GM12878 (cell line): ENCODE data around the gene EIF1. TPM values are rescaled to one million over a fixed set of nuclear protein-coding genes. Genes with fewer than 3 reads are reported as not detected.

ENCODE experiments used
- BCLAF1 ChIP-seq: fragments of 450-650 bp; IDR thresholded peaks from 2 replicates; pipeline ENCODE4 v1.6.1; 2017; ENCODE audit warnings: antibody characterized with exemption, mild to moderate bottlenecking, moderate library complexity
- BRCA1 ChIP-seq: IDR thresholded peaks from 2 replicates; pipeline ENCODE4 v1.6.1; 2011; ENCODE audit warnings: low read depth, low read length, improper control_type of control experiment
- CEBPZ ChIP-seq: fragments of 150-350 bp; IDR thresholded peaks from 2 replicates; pipeline ENCODE4 v1.6.1; 2016; ENCODE audit warnings: low read depth, low read length
- CTCF ChIP-seq, 3 experiments: IDR thresholded peaks in 2 of 3; conservative IDR thresholded peaks in 1 of 3; 2 replicates each; pipeline ENCODE4 v1.5.1; 2011; ENCODE audit warnings: low read depth in 3 of 3, low read length in 3 of 3, mild to moderate bottlenecking in 3 of 3, control low read depth in 2 of 3, moderate library complexity in 2 of 3, inconsistent platforms in 1 of 3, mixed read lengths in 1 of 3; ENCODE audit not compliant: control insufficient read depth in 2 of 3, insufficient read depth in 1 of 3; ENCODE audit errors: extremely low read depth in 1 of 3
- MLLT1 ChIP-seq: fragments of 450-650 bp; IDR thresholded peaks from 2 replicates; pipeline ENCODE4 v1.6.1; 2016; ENCODE audit warnings: mild to moderate bottlenecking
- NRF1 ChIP-seq: conservative IDR thresholded peaks from 2 replicates; pipeline ENCODE4 v1.6.1; 2011; ENCODE audit warnings: mild to moderate bottlenecking, low read depth, low read length, improper control_type of control experiment
- RCOR1 ChIP-seq: conservative IDR thresholded peaks from 2 replicates; pipeline ENCODE4 v1.6.1; 2012; ENCODE audit warnings: low read depth, low read length, improper control_type of control experiment
- SIN3A ChIP-seq: IDR thresholded peaks from 2 replicates; pipeline ENCODE4 v1.6.1; 2012; ENCODE audit warnings: low read depth, low read length, improper control_type of control experiment
- SMC3 ChIP-seq: IDR thresholded peaks from 2 replicates; pipeline ENCODE4 v1.6.1; 2011; ENCODE audit warnings: low read length, improper control_type of control experiment, borderline replicate concordance
- SPI1 ChIP-seq: IDR thresholded peaks from 2 replicates; pipeline ENCODE4 v1.6.1; 2011; ENCODE audit warnings: low read depth, mild to moderate bottlenecking, low read length, moderate library complexity, borderline replicate concordance; ENCODE audit not compliant: insufficient read depth
- SREBF1 ChIP-seq: IDR thresholded peaks from 2 replicates; pipeline ENCODE4 v1.6.1; 2012; ENCODE audit warnings: mild to moderate bottlenecking, low read length
- STAT3 ChIP-seq: IDR thresholded peaks from 2 replicates; pipeline ENCODE4 v1.6.1; 2011; ENCODE audit warnings: low read depth, low read length, improper control_type of control experiment
- YY1 ChIP-seq: IDR thresholded peaks from 2 replicates; pipeline ENCODE4 v1.6.1; 2011; ENCODE audit warnings: low read depth, mild to moderate bottlenecking, low read length
- ZBTB33 ChIP-seq: fragments of 450-650 bp; IDR thresholded peaks from 2 replicates; pipeline ENCODE4 v1.6.1; 2017; ENCODE audit warnings: mild to moderate bottlenecking
- ZNF622 ChIP-seq: fragments of 450-650 bp; IDR thresholded peaks from 2 replicates; pipeline ENCODE4 v1.6.1; 2017; ENCODE audit warnings: mild to moderate bottlenecking, inconsistent platforms
- polyA plus RNA-seq, 11 experiments: library from polyadenylated mRNA; depleted of rRNA in 4 of 11; unstranded in 6 of 11; stranded (reverse) in 5 of 11; fragments of >200 nt; fragmentation: Nextera tagmentation in 4 of 11; fragmentation: Illumina TruSeq in 1 of 11; extraction: Ambion mirVana in 4 of 11; extraction: Trizol in 1 of 11; gene quantifications; 1 replicate in 1 of 11; 2 replicates in 10 of 11; pipeline versions ENCODE4 v1.2.1 to v1.2.3, GENCODE V29; 2011 to 2016; ENCODE audit warnings: inconsistent platforms in 2 of 11, missing spikeins in 2 of 11, low read depth in 1 of 11
- total RNA-seq, 4 experiments: library from RNA; depleted of rRNA in 3 of 4; stranded (reverse); fragments of >200 nt in 3 of 4; fragmentation: Illumina TruSeq in 1 of 4; extraction: Trizol in 1 of 4; gene quantifications; 2 replicates each; pipeline versions ENCODE4 v1.2.1 to v1.2.3, GENCODE V29; 2013 to 2021

The EIF1 gene
- total and polyA plus RNA-seq, 10 of the 15 experiments (the other 5 are each of a cell fraction or from before 2014, with no cell fraction given) = 39.4 to 815 (median 480) TPM

- TF ChIP-seq MLLT1 (peak; percentile 83), SPI1 (peak; percentile 7; the same call in 1 of the 2 replicates), CEBPZ (no peak), ZBTB33 (no peak), RCOR1 (no peak), SMC3 (no peak; the same call in 1 of the 2 replicates), BCLAF1 (no peak), NRF1 (peak; percentile 76), STAT3 (no peak), SIN3A (peak; percentile 32; the same call in 1 of the 2 replicates), SREBF1 (0 out of 2 replicates have a peak, but pooled peaks have one; percentile 25), YY1 (0 out of 2 replicates have a peak, but pooled peaks have one; percentile 37), CTCF (IDR thresholded peaks at IDR 0.05 in 2 of 3, conservative IDR thresholded peaks at IDR 0.05 in 1 of 3; ENCODE audit: control insufficient read depth in 2 of 3, extremely low read depth in 1 of 3, insufficient read depth in 1 of 3, low read depth in 3 of 3, low read length in 3 of 3) (peak; percentile 90 to 97 (median 95); a peak in 5 of 6 replicates), ZNF622 (no peak), BRCA1 (no peak)
Measured at GRCh38 chr17:41665566-41666236, 23.0 kb upstream of the EIF1 start (continued).
